ENCODE measurements around the gene TCF12. TPM values are rescaled to one million over a fixed set of nuclear protein-coding genes. Genes with fewer than 3 reads are reported as not detected.

TCF12 gene
- total RNA-seq, 1 donor from 2014 or later, result 149 TPM

DNA sequence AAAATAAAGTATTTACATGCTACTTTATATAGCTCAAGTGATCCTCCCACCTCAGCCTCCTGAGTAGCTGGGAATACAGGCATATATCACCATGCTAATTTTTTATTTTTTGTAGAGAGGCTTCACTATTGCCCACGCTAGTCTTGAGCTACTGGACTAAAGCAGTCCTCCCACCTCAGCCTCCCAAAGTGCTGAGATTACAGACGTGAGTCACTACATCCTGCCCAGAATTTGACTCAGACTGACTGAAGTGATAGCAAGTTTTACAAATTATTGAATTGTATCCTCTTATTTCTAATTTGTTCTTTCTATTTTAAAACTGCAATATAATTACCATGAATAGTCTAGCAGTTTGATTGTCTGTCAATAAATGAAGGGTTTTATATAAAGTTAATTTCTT, 247.5 kb downstream of the TCF12 start:
- no peaks in the 10 kb centered on the region for H3K27me3 ChIP-seq
- no peaks in the 10 kb centered on the region for H4K20me1 ChIP-seq (ENCODE audit: low read depth)
- Mint-ChIP-seq H3K27me3 (ENCODE audit: insufficient read depth, low read depth) (no peaks in the 10 kb centered on the region), H3K36me3 (peaks cover 12% of the 10 kb centered on the region), H3K27ac (no peak overlapping the region), H3K9me3 (no peaks in the 10 kb centered on the region), H3K4me1 (no peaks in the 10 kb centered on the region), H3K4me3 (no peak overlapping the region)
- no peak overlapping the region for H3K9ac ChIP-seq
- H2AFZ ChIP-seq (replicated peaks), result no peak overlapping the region
- peaks cover 5% of the 10 kb centered on the region for H3K36me3 ChIP-seq
- no peaks in the 10 kb centered on the region for H3K4me1 ChIP-seq
- H3K4me3 ChIP-seq, result no peak overlapping the region
- H3K27ac ChIP-seq, result no peak overlapping the region
- H3K9me3 ChIP-seq (ENCODE audit: low read depth), result no peaks in the 10 kb centered on the region
- peaks cover 10% of the 10 kb centered on the region for H3K79me2 ChIP-seq (ENCODE audit: low read depth)
- TF ChIP-seq EZH2 (IDR thresholded peaks at IDR 0.05) (no peak), EZH2phosphoT487 (IDR thresholded peaks at IDR 0.05) (no peak)
- TF ChIP-seq, protein P1, sequence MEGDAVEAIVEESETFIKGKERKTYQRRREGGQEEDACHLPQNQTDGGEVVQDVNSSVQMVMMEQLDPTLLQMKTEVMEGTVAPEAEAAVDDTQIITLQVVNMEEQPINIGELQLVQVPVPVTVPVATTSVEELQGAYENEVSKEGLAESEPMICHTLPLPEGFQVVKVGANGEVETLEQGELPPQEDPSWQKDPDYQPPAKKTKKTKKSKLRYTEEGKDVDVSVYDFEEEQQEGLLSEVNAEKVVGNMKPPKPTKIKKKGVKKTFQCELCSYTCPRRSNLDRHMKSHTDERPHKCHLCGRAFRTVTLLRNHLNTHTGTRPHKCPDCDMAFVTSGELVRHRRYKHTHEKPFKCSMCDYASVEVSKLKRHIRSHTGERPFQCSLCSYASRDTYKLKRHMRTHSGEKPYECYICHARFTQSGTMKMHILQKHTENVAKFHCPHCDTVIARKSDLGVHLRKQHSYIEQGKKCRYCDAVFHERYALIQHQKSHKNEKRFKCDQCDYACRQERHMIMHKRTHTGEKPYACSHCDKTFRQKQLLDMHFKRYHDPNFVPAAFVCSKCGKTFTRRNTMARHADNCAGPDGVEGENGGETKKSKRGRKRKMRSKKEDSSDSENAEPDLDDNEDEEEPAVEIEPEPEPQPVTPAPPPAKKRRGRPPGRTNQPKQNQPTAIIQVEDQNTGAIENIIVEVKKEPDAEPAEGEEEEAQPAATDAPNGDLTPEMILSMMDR (IDR thresholded peaks at IDR 0.05), result no peak
- H3K4me2 ChIP-seq, result no peak overlapping the region
- H3F3A ChIP-seq (ENCODE audit: low read depth), result no peaks in the 10 kb centered on the region
- no peak for DNase-seq (ENCODE audit: low spot score)

DNA sequence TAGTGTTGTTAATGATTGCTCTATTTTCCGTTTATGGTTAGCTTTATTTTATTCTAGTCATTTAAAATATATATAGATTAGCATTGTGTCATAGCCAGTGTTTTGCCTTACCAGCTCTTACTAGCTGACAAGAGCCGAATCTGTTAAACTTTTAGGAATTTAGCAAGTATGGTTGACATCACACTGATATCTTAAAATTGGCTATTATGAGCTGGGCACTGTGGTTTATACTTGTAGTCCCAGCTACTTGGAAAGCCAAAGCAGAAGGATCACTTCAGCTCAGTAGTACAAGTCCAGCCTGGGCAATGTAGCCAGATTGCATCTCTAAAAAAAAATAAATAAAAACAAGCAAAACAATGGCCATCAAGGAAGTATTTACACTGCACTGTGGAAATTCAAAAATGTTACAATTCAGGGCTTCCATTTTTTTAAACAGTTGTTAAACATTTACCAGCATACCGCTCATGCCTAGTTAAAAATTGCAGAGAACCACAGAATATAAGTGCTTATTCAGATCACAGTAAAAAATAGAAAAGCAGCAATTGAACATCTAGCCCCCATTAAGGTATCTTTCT, 249.5 kb downstream of the TCF12 start:
- H3K4me2 ChIP-seq, result no peak overlapping the region
- no peak overlapping the region for H3K27ac Mint-ChIP-seq
- H3K9me3 Mint-ChIP-seq, result no peaks in the 10 kb centered on the region
- no peak overlapping the region for H3K4me3 ChIP-seq
- H3K36me3 Mint-ChIP-seq, result peaks cover 16% of the 10 kb centered on the region
- H3K36me3 ChIP-seq, result peaks cover 6% of the 10 kb centered on the region
- no peak overlapping the region for H2AFZ ChIP-seq (replicated peaks)
- no peaks in the 10 kb centered on the region for H3K4me1 Mint-ChIP-seq
- H3K9me3 ChIP-seq (ENCODE audit: low read depth), result no peaks in the 10 kb centered on the region
- no peaks in the 10 kb centered on the region for H3F3A ChIP-seq (ENCODE audit: low read depth)
- no peak overlapping the region for H3K4me3 Mint-ChIP-seq
- H3K27ac ChIP-seq, result no peak overlapping the region
- no peak overlapping the region for H3K9ac ChIP-seq
- H3K27me3 Mint-ChIP-seq (ENCODE audit: insufficient read depth, low read depth), result no peaks in the 10 kb centered on the region
- no peaks in the 10 kb centered on the region for H4K20me1 ChIP-seq (ENCODE audit: low read depth)
- H3K4me1 ChIP-seq, result no peaks in the 10 kb centered on the region
- no peak for DNase-seq (ENCODE audit: low spot score)
- H3K79me2 ChIP-seq (ENCODE audit: low read depth), result no peaks in the 10 kb centered on the region
- H3K27me3 ChIP-seq, result no peaks in the 10 kb centered on the region
- TF ChIP-seq, protein P1 (IDR thresholded peaks at IDR 0.05), result no peak
- TF ChIP-seq EZH2phosphoT487 (IDR thresholded peaks at IDR 0.05), result no peak
- no peak for TF ChIP-seq EZH2 (IDR thresholded peaks at IDR 0.05)

DNA sequence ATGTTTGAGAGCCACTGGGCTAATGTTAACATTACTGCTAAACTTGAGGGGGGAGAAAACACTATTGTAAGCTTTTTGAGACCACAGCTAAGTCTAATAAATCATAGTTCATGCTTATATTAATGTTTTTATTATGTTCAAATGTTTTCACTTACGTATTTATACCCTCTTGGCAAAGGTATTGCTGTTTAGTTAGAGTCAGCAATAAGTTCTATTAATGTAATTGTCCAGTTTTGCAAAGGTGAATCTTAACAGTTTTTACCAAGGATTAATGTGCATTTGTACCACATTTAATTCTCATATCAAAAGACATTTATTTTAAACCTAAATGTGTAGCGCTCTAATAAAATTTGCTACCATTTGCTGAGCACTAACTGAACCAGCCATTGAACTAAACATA, 251.2 kb downstream of the TCF12 start:
- peaks cover 16% of the 10 kb centered on the region for H3K36me3 Mint-ChIP-seq
- no peak overlapping the region for H3K27ac ChIP-seq
- peaks cover 3% of the 10 kb centered on the region for H4K20me1 ChIP-seq (ENCODE audit: low read depth)
- no peaks in the 10 kb centered on the region for H3K9me3 Mint-ChIP-seq
- no peaks in the 10 kb centered on the region for H3K4me1 ChIP-seq
- DNase-seq (ENCODE audit: low spot score), result no peak
- H3K9me3 ChIP-seq (ENCODE audit: low read depth), result no peaks in the 10 kb centered on the region
- TF ChIP-seq EZH2 (IDR thresholded peaks at IDR 0.05), result no peak
- TF ChIP-seq, protein P1 (IDR thresholded peaks at IDR 0.05), result no peak
- TF ChIP-seq EZH2phosphoT487 (IDR thresholded peaks at IDR 0.05), result no peak
- H3K27ac Mint-ChIP-seq, result no peak overlapping the region
- no peak overlapping the region for H2AFZ ChIP-seq (replicated peaks)
- no peaks in the 10 kb centered on the region for H3K27me3 ChIP-seq
- no peak overlapping the region for H3K4me3 ChIP-seq
- no peaks in the 10 kb centered on the region for H3F3A ChIP-seq (ENCODE audit: low read depth)
- H3K79me2 ChIP-seq (ENCODE audit: low read depth), result no peaks in the 10 kb centered on the region
- no peaks in the 10 kb centered on the region for H3K27me3 Mint-ChIP-seq (ENCODE audit: insufficient read depth, low read depth)
- H3K36me3 ChIP-seq, result peaks cover 6% of the 10 kb centered on the region
- no peak overlapping the region for H3K4me3 Mint-ChIP-seq
- H3K4me1 Mint-ChIP-seq, result no peaks in the 10 kb centered on the region
- H3K4me2 ChIP-seq, result no peak overlapping the region
- no peak overlapping the region for H3K9ac ChIP-seq
